ENCODE data around the gene HOXC11.
A peak's percentile ranks its signal among the peaks of the same experiment; 100 is the strongest.

HOXC11 gene

GRCh38 chr12:53951577-53952334, 21.2 kb upstream of the HOXC11 start:
- peak overlapping the region; percentile 25; the same call in 1 of the 2 replicates for H3K27ac ChIP-seq
- no peak for TF ChIP-seq ZFX (IDR thresholded peaks at IDR 0.05; ENCODE audit: borderline replicate concordance)
- TF ChIP-seq CTCF (IDR thresholded peaks at IDR 0.05) = no peak

- H3K27ac ChIP-seq = peak overlapping the region; percentile 25
- TF ChIP-seq CTCF (IDR thresholded peaks at IDR 0.05) (no peak), ZFX (IDR thresholded peaks at IDR 0.05; ENCODE audit: borderline replicate concordance) (no peak)
Observed at GRCh38 chr12:53952335-53952694, 20.6 kb upstream of the HOXC11 start.

DNA sequence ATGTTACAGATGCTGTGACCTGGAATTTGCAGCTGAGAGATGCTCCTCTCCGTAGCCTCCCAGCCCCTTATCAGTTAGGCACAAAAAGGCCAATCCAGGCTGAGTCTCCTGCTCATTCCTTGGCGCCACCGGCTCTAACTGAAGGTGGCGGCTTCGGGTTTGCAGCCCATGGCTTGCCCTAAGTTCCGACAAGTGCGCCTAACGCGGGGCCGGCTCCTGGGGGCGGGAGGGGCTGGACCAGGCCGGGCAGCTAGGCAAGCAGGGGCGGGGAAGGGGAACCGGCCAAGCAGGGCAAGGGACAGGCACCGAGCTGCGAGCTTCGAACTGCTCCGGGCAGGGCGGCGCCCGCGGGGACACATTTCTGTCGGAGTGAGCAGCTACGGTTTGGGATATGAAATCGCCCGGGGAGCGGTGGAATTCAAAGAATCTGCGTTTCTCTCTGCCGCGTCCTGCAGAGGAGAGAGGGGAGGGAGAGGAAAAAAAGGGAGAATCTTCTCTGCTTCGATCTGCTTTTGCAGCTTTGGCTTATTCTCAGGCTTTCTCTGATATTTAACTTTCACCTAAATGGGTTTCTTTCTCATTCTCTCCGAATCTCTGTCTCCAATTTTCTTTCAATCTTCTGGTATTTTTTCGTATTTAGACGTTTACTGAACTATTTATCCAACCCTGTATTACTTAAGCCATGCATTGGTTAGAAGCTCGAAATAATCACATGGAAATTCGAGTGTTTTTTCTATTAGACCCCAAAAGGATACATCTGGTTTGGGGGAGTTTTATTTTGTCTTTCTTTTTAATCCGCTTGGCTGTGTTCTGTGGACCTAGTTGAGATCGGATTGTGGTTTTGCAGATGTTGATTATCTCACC, 19.8 kb upstream of the HOXC11 start:
- TF ChIP-seq CTCF (IDR thresholded peaks at IDR 0.05) = no peak
- TF ChIP-seq ZFX (IDR thresholded peaks at IDR 0.05; ENCODE audit: borderline replicate concordance) = no peak
- peak overlapping the region; percentile 25 for H3K27ac ChIP-seq

DNA sequence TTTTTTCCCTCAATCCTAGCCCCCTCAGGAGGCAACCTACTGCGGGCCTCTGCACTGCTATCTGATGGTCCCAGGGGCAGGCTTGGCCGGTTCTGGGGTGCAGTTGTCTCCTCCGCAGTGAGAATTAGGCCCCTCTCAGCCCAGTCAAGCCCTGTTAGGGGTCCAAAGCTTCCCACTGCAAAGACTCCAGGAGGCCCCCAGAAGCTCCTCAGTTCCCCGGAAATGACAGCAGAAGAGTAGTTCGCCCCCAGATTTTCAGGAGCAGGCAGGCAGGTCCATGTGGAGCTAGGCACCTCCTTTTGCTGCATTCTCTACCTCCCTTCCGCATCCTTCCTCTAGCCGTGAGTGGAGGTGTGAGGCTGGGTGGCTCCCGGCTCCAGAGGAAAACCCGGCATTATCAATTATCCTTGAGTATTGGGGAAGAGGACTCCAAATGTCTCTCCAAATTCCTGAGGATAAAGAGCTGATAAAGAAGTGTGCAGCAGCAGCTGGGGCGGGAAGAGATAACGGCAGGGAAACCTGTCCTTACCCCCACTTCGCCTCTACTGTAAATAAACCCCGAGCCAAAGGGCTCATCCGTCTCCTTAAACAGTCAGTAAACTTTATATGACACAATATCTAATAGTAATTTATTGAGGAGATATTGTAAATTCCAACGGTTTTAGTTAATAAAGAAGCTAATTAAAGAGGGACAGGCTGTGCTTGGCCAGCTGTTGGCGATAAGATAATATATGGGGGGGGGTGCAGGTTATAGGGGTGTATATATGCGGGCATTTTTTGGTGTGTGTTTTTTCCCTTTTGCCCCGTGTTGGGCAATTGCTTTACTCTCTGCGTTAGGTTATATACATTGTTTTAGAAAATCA, 18.9 kb upstream of the HOXC11 start:
- peak overlapping the region; percentile 42; the same call in 1 of the 2 replicates for H3K27ac ChIP-seq
- TF ChIP-seq ZFX (IDR thresholded peaks at IDR 0.05; ENCODE audit: borderline replicate concordance) = no peak

GRCh38 chr12:53954694-53955035, 18.3 kb upstream of the HOXC11 start, which contains the start of gene HOXC12:
HOXC12 (plus strand) TSS chr12:53954903; CDS start chr12:53954930, 27 bp downstream.
- peak within 1 kb of the TSS; percentile 42 for H3K27ac ChIP-seq
- TF ChIP-seq CTCF (IDR thresholded peaks at IDR 0.05) (0 out of 2 replicates have a peak, but pooled peaks have one; percentile 9), ZFX (IDR thresholded peaks at IDR 0.05; ENCODE audit: borderline replicate concordance) (no peak)

DNA sequence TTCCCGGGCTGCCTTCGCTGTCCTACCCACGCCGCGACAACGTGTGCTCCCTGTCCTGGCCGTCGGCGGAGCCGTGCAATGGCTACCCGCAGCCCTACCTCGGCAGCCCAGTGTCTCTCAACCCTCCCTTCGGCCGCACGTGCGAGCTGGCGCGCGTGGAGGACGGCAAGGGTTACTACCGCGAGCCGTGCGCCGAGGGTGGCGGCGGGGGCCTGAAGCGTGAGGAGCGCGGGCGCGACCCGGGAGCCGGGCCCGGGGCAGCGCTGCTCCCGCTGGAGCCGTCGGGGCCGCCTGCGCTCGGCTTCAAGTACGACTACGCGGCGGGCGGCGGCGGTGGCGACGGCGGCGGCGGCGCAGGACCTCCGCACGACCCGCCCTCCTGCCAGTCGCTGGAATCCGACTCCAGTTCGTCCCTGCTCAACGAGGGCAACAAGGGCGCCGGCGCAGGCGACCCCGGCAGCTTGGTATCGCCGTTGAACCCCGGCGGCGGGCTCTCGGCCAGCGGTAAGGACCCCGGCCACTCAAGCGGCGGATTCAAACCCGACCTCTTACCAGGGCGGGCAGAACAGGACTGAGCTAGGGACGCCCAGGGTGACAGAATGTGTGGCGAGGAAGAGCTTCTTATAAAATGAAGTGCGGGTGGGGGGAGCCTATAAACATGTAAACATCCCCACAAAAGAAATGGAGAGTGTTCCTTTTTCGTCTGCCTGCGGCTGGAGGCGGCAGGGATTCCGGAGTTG, 17.7 kb upstream of the HOXC11 start:
- TF ChIP-seq ZFX (IDR thresholded peaks at IDR 0.05; ENCODE audit: borderline replicate concordance) (no peak), CTCF (IDR thresholded peaks at IDR 0.05) (no peak; the same call in 1 of the 2 replicates)
- peak overlapping the region; percentile 42 for H3K27ac ChIP-seq
